CD4-positive, alpha-beta T cell treated with Interleukin-2 at 100 ng/mL for 4 hours (primary cell): ENCODE measurements around the gene CCL7.

ENCODE experiments used
- DNase-seq: peaks from one replicate; pipeline ENCODE4 v3.0.0-alpha.2; 2020; ENCODE audit warnings: low spot score

CCL7 gene

DNA sequence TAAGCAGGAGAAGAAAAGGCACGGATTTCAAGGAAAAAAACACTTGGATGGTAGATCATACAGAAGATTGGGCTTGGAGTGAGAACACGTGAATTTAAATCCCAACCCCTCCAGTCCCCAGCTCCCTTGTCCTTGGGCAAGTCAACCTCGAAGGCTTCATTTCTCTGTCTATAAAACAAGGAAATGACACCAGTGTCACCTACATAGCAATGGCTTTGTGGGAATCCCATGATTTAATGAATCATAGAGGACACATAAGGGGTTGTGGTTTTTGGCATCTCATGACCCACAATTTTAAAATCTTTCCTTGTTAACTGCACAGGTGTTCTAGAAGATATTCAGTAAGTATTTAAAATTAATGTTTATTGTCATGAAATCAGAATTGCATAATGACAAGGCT, 23.1 kb upstream of the CCL7 start:
- DNase-seq, result no peak

DNA sequence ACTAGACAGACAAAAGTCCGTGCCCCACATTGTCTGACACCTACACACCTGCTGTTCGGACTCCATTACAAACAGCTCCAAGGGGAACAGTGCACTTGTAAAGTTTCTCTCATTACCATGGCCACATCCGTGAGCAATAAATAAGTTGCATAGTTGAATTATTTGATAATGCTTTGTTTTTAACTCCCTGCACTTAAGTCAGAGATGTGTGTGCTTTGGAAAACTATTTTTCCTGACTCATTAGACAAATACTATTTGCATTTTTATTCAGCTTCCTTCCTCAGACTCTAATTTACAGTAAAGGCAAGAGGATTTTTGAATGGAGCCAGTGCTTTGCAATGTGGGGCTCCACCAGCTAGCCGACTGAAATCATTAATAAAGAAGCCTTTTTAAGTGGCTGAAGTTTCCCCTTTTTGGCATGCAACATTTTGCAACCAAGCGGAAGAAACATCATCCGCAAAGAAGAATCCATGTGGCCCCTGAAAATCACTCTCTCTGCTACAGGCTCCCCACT, 21.5 kb upstream of the CCL7 start:
- DNase-seq, result no peak

DNA sequence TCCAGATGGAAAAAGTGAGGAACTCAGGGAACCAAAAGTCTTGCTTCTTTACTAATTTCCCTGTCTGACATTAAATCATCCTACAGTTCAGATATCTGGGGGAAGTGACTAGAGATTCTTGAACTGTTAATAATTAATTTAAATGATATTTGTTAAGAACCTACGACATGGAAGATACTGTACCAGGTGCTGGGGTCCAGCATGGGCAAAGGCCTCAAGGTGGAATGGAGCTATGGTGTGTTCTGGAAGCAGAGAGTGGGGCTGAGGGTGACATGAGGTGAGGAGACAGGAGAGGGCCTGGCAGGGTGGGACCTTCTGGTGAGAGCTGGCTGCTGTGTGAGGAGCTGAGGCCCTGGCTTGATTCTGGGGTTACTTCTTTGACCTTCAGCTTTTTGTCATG, 21.0 kb upstream of the CCL7 start:
- no peak for DNase-seq

DNA sequence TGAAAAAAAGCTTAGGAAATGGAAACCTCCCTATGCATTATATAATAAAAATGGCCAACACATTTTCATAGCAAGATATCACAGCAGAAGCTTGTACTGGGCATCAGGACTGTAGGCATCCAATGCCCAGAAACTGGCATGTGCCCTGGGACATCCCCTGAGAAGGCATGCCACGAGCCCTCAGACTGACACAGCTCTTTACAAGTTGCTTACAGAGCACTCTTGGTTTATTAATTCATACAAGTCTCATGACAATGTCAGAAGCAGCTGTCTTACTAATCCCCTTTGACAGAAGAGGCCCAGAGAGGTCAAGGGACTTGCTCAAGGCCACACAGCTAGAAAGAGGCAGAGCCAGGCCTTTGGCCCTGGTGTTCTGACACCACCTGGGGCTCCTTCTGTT, 20.5 kb upstream of the CCL7 start:
- DNase-seq, result no peak

DNA sequence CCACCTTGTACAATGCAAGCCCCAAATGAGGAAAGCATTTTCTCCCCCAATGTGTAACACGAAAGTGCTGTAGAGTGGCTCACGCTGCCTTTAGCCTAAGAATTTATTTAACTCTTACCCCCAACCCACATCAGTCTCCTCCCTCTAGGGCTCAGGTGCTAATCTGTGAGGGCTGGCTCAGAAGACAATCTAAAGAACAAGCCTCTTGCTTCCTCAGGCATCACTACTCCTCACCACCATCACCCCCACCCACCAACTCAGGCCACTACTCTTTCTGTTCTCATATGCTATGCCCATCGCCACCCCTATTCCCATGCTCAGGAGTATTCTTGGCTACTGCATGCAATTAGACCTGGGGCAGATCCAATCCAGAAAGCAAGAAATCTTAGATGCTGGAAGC, 18.8 kb upstream of the CCL7 start:
- DNase-seq, result no peak

DNA sequence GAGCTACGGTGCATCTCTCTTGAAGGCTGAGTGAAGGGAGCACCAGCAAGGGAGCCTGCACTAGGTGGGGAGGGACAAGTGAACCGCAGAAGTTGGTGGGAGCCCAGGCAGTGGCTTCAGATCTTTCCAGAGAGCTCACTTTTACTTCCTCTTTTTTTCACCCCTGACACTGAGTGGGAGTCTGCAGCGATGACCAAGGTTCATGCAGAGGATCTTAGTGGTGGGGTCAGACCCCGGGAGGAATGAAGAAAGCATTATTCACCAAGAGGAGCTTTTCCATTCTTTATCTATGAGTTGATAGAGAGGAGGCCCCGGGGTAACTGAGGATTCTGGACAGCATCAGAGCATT, 18.0 kb upstream of the CCL7 start:
- no peak for DNase-seq

DNA sequence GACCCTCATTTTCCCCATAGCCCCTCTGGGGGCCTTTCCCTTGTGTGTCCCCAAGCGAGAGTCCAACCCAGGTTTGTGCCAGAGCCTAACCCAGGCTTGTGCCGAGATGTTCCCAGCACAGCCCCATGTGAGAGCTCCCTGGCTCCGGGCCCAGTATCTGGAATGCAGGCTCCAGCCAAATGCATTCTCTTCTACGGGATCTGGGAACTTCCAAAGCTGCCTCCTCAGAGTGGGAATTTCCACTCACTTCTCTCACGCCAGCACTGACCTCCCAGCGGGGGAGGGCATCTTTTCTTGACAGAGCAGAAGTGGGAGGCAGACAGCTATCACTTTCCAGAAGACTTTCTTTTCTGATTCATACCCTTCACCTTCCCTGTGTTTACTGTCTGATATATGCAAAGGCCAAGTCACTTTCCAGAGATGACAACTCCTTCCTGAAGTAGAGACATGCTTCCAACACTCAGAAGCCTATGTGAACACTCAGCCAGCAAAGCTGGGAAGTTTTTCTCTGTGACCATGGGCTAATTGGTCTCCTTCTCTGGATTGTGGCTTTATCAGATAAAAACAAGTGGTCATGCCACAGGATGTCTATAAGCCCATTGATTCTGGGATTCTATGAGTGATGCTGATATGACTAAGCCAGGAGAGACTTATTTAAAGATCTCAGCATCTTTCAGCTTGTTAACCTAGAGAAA, 17.4 kb upstream of the CCL7 start:
- no peak for DNase-seq

DNA sequence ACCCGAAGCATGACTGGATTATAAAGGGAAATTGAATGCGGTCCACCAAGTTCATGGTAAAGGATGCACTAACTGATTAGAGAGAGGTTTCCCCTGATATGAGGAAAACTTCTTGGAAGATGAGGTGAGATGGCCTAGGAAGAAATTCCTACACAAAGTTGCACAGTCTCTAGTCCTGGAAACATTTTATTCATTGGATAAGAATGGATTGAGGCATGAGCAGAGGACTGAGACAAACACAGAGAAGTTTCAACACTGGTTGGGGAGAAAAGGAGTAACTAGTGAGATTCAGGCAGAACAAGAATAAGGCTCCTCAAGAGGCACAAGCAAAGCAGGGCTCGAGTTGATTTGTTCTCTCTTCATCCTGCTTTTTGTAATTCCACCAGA, 16.9 kb upstream of the CCL7 start:
- DNase-seq, result no peak

DNA sequence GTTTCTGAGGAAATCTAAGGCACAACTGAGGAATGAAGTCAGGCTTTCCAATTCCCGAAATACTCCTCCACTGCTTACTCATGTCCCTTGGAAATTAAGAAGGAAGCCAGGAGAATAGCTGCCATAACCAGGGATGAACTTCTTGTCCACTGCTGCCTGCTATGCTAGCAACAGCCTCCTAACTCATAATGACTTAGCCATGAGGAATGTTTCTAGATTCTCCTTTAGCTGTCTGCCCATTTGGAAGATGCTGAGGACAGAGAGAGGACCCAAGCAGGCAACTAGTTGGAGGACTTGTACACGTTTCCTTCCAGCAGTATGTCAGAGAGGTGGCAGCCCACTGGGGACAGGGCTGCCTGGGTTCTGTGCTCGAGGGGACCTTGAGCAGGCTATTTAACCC, 15.9 kb upstream of the CCL7 start:
- DNase-seq, result no peak

DNA sequence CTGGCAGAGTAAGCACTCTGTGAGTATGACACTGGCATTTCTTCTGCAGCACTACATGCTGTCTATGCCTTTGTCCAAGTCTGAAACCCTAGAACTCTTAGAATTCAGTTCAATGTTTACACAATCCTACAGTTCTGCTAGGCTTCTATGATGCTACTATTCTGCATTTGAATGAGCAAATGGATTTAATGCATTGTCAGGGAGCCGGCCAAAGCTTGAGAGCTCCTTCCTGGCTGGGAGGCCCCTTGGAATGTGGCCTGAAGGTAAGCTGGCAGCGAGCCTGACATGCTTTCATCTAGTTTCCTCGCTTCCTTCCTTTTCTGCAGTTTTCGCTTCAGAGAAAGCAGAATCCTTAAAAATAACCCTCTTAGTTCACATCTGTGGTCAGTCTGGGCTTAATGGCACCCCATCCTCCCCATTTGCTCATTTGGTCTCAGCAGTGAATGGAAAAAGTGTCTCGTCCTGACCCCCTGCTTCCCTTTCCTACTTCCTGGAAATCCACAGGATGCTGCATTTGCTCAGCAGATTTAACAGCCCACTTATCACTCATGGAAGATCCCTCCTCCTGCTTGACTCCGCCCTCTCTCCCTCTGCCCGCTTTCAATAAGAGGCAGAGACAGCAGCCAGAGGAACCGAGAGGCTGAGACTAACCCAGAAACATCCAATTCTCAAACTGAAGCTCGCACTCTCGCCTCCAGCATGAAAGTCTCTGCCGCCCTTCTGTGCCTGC, 15.2 kb upstream of the CCL7 start, which contains the start of gene CCL2:
CCL2 (plus strand) TSS at position 635 of the 730 bp plus-strand sequence; CDS start at position 700, 65 bp downstream.
- DNase-seq, result no peak

DNA sequence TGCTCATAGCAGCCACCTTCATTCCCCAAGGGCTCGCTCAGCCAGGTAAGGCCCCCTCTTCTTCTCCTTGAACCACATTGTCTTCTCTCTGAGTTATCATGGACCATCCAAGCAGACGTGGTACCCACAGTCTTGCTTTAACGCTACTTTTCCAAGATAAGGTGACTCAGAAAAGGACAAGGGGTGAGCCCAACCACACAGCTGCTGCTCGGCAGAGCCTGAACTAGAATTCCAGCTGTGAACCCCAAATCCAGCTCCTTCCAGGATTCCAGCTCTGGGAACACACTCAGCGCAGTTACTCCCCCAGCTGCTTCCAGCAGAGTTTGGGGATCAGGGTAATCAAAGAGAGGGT, 14.7 kb upstream of the CCL7 start:
- no peak for DNase-seq

DNA sequence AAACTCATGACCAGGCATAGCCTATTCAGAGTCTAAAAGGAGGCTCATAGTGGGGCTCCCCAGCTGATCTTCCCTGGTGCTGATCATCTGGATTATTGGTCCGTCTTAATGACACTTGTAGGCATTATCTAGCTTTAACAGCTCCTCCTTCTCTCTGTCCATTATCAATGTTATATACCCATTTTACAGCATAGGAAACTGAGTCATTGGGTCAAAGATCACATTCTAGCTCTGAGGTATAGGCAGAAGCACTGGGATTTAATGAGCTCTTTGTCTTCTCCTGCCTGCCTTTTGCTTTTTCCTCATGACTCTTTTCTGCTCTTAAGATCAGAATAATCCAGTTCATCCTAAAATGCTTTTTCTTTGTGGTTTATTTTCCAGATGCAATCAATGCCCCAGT, 14.2 kb upstream of the CCL7 start:
- DNase-seq, result no peak

DNA sequence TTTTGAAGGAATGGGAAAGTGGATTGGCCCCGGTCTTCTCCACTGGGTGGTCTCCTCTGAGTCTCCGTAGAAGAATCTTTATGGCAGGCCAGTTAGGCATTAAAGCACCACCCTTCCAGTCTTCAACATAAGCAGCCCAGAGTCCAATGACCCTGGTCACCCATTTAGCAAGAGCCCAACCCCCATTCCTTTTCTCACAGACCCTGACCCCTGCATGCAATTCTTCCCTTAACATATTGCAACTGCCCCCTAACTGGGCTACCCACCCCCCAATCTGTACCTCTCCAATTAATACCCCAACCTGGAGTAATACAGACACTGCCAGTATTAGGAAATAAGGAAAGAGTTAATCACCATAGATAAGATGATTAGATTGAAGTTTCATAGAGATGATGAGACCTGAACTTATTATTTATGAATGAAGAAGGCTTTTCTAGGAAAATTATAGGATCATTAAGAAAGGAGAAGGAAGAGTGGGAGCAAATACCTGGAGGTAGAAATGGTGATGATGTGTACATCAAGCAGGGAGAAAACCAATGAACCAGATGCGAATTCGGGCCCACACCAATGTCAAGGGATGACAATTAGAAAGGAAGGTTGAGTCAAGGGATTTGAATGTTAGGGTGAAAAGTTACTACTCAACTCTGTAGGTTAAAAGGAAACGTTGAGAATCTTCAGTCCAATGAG, 12.6 kb upstream of the CCL7 start:
- DNase-seq, result no peak

DNA sequence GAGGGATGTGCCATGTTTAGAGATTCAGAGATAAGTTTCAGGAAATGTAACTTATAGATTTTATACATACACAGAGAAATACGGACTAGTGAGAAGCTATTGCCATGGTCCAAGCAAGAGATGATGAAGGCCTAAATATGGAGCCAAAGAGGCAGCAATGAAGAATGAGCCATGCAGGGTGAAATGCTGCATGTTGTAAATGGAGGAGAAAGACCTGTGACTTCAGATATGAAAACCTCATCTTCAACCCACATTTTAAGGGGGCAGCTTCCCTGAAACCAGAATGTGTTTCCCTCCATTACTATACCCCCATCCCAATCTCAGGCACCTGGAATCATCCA, 12.1 kb upstream of the CCL7 start:
- no peak for DNase-seq

DNA sequence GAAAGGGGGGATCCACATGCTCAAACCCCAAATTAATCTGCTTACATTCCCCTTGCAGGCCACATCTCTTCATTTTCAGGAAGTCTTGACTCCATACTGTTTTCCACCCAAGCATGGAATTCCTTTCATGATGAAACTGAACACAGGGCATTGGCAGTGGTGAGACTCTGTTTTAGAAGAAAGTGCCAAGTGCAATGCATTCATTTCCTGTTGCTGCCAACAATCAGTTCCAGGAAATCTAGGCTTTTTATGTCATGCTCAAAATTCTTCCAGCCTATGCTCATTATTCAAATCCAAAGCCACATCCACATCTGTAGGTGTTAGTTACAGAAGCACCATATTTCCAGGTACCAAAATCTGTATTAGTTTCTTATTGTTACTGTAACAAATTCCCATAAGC, 10.9 kb upstream of the CCL7 start:
- no peak for DNase-seq

DNA sequence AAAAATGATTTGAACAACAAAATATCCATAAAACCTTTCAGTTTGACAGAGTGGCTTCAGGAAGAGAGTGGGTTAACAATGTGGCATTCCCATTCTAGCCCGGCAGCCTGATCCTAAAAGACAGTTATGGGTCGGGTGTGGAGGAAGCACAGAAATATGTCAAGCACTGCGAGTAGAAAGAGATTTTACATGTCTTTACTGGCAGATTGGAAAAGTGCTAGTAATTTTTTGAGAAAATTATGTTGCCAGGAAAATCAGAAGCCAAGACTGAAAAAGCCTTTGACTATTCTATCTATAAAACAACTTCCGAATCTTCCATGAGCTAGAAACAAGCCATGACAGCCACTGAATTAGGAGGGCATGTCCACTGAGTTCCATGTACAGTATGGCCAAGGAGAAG, 9.2 kb upstream of the CCL7 start:
- DNase-seq, result no peak

DNA sequence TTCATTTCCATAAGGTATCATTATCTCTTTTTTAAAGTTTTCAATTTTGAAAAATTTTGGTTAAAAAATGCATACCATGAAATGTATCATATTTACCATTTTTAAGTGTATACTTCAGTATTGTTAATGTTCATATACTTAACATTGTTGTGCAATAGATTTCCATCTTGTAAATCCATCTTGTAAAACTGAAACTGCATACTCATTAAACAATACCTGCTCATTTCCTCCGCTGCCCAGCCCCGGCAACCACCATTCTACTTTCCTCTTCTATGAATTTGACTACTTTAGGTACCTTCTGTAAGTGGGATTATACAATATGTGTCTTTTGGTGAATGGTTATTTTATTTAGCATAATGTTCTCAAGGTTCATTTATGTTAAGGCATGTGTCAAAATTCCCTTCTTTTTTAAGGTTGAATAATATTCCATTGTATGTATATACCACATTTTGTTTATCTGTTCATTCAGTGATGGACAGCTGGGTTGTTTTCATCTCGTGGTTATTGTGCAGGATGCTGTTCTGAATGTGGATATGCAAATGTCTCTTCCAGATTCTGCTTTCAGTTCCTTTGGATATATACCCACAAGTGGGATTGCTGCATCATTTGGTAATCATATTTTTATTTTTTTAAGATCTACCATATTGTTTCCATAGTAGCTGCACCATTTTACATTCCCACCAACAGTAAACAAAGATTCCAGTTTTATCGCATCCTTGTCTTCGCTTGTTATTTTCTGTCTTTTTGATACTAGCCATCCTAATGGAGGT, 8.3 kb upstream of the CCL7 start:
- DNase-seq, result no peak

DNA sequence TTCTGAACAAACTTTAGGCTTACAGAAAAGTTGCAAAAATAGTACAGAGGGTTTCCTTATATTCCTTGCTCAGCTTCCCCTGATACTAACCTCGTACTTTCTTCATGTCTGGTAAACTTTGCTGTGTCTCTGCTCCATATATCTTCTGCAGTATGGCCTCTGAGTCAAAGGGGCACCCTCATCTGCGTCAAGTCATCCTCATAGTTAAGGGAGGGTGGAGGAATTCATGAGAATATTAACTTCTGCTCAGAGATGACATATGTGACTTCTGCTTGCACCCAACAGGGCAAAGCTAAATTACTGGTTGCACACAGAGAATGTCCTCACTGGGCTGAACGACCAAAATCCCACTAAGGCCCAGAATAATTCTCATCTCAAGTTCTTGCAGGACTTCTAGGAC, 4.3 kb upstream of the CCL7 start:
- DNase-seq, result no peak

DNA sequence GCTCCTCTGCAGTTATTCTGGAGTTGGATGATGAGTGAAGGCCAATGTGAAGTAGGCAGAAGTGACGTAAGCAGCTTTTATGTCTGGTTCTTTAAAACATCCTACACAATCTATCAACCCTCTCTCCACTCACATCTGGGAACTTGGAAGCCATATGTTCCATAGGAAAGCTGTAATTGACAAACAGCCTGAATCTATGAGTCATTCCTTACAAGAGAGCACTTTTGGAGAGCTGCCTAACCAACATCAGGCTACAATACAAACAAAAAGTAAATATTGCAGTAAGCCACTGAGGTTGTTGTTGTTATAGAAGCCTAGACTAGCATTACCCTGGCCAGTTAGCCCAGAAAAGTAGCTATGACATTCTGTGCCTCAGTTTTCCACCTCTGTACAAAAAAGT, 5.9 kb downstream of the CCL7 start:
- no peak for DNase-seq

DNA sequence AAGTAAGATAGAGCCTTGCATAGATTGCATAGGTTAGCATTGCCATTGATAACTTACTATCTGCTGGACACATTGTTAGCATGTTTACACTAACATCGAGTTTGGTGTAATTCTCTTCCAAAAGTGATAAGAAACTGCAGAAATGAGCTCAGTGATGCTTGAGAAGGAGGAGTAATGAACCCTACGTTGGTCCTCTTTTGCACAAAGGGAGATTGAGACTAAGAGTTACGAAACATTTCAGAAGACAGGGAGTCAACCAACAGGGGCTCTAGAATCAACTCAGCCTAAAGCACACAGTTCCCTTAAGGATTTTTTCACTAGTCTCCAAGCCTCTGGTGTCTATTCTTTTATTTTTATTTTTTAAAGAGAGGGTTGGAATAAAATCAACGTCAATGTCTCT, 6.8 kb downstream of the CCL7 start:
- DNase-seq, result no peak

DNA sequence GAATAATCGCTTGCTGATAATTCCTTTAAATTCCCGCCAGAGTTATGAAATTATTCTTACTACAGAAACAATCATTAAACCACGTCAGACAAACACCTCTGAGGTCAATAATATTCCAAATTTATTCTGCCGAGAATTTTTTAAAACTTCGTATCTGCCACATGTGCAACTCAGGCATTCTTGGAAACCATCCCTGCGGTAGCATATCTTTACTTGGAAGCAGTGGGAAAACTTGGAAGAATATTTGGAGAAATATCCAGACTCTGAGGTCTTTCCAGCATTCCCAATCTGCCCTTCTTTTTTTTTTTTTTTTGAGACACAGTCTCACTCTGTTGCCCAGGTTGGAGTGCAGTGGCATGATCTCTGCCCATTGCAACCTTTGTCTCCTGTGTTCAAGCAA, 13.6 kb downstream of the CCL7 start:
- DNase-seq, result no peak

DNA sequence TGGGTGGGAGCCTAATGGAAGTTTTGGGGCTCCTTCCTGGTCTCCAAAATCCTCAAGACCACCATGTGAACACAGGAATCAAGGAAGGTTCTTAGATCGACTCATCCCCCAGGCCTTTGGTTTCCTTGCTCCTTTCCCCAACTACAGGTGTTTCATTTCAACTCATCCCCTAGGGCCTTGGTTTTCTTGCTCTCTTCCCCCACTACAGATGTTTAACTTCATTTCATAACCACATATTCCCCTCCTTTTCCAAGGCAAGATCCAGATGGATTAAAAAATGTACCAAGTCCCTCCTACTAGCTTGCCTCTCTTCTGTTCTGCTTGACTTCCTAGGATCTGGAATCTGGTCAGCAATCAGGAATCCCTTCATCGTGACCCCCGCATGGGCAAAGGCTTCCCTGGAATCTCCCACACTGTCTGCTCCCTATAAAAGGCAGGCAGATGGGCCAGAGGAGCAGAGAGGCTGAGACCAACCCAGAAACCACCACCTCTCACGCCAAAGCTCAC, 15.3 kb downstream of the CCL7 start, which contains the start of gene CCL11:
CCL11 (plus strand) TSS at position 457 of the 507 bp plus-strand sequence. CDS start 67 bp downstream, outside the sequence.
- DNase-seq, result no peak
